Left ventricle myocardium inferior (tissue), 1 donor: Measurements from ENCODE around the gene FDX2. TPM values are rescaled to one million over a fixed set of nuclear protein-coding genes. Genes with fewer than 3 reads are reported as not detected.

Experiments used
- DNase-seq: peaks from one replicate; pipeline ENCODE4 v3.0.0-alpha.2; 2020
- H3K27ac ChIP-seq: fragments of 200-600 bp; replicated peaks from 2 replicates; pipeline ENCODE4 v1.8.0; 2021
- H3K27me3 ChIP-seq: fragments of 200-600 bp; 2 replicates; pipeline ENCODE4 v1.8.0; 2021; ENCODE audit warnings: low read depth
- H3K36me3 ChIP-seq: fragments of 200-600 bp; 2 replicates; pipeline ENCODE4 v1.8.0; 2021
- H3K4me1 ChIP-seq: fragments of 200-600 bp; 2 replicates; pipeline ENCODE4 v1.8.0; 2021
- H3K4me3 ChIP-seq: fragments of 200-600 bp; 2 replicates; pipeline ENCODE4 v1.8.0; 2021; ENCODE audit warnings: mild to moderate bottlenecking, moderate library complexity
- H3K9me3 ChIP-seq: fragments of 200-600 bp; replicated peaks from 2 replicates; pipeline ENCODE4 v1.8.0; 2021
- intact Hi-C: fragments of 100-400 bp; cut with micrococcal nuclease; formaldehyde crosslinking; loops from one replicate; pipeline ENCODE4 v1.11.0; 2022
- total RNA-seq: library from RNA; stranded (reverse); fragmentation: NEBNext Ultra II Directional; extraction: Animal tissue kit (Norgen Biotek cat#: 25700); gene quantifications from one replicate; pipeline ENCODE4 v1.2.1, GENCODE V29; 2021
- TF ChIP-seq, protein P1 (sequence below): fragments of 200-600 bp; IDR thresholded peaks from 2 replicates; pipeline ENCODE4 v1.8.0; 2021; ENCODE audit warnings: antibody characterized with exemption, mild to moderate bottlenecking, borderline replicate concordance
- donor health status: DM: no; HTN: yes; CAD: no; lungs with severe emphysema.

FDX2 gene
- total RNA-seq, 1 donor from 2014 or later = 17.4 TPM

DNA sequence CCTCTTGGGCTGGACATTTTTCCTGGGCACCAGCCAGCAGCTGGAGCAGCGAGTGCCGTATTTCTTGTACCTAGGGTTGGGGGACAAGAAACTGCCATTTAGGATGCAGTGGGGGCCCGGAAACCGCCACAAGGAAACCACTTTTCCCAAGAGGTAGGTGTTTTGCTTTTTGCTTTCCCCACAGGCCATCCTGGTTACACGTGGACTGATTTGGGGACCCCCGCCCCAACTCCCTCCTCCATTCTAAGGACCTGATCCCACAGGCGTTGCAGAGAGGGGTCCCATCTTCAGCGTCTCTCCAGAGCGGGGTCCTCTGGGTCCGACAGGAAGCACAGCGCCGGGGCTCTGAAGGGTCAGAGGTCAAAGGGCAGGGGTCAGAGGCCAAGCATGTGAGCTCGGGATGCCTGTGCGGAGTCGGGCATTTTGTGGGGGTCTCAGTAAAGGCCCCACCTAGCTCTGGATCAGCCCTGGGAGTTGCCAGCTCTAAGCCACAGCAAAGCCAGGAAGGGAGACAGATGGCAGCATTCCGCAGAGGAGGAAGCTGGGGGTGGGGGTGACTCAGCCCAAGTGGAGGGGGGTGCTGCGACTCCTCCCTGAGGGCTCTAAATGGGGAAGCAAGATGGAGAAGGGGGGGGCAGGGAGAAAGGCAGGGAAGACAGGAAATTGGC is 10.5 kb downstream of the FDX2 start:
- Histone ChIP-seq H3K36me3 (peaks cover 4% of the 10 kb centered on the region), H3K4me3 (no peak overlapping the region), H3K27ac (no peak overlapping the region), H3K4me1 (no peaks in the 10 kb centered on the region), H3K27me3 (peaks cover 24% of the 10 kb centered on the region), H3K9me3 (no peaks in the 10 kb centered on the region)
- TF ChIP-seq, protein P1, sequence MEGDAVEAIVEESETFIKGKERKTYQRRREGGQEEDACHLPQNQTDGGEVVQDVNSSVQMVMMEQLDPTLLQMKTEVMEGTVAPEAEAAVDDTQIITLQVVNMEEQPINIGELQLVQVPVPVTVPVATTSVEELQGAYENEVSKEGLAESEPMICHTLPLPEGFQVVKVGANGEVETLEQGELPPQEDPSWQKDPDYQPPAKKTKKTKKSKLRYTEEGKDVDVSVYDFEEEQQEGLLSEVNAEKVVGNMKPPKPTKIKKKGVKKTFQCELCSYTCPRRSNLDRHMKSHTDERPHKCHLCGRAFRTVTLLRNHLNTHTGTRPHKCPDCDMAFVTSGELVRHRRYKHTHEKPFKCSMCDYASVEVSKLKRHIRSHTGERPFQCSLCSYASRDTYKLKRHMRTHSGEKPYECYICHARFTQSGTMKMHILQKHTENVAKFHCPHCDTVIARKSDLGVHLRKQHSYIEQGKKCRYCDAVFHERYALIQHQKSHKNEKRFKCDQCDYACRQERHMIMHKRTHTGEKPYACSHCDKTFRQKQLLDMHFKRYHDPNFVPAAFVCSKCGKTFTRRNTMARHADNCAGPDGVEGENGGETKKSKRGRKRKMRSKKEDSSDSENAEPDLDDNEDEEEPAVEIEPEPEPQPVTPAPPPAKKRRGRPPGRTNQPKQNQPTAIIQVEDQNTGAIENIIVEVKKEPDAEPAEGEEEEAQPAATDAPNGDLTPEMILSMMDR = no peak
- intact Hi-C loops = no loop called here
- no peak for DNase-seq

DNA sequence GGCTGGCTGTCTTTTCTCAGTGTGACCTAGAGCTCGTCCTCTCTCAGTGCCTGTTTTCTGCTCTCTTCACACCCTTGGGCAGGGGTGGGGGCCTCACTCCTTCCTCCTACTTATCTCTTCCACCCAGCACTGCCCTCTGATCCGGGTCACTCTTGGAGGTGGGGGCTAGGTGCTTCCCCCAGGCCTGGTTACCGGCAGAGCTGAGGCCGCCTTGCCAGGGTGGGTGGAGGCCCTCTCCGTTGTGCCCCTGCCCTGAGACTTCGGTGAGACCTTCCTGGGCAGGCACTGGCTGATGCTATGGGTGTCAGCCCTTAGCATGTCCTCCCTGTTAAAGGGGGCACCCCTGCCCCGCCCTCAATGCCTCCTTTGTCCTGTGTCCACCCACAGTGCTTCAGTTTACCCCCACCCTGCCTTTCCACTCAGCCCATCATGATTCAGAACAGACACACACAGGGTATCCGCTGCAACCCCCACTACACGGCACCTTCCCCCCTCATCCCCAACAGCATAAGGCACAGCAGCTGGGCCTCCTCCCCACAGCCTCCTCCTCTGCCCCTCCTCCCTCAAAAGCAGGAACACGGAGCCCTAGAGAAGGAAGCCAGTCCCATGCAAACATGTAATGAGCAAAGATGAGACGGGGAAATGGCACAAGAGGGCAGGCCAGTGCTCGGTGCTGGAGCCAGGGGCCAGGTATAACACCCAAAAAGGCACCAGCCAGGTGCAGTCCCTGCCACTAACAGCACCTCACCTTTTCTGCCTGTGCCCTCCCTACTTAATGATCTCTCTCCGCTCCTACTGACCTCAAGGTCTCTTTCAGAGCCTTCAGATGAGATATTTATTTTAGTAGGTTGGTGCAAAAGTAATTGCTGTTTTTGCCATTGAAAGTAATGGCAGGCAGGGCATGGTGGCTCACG is 16.0 kb downstream of the FDX2 start:
- Histone ChIP-seq H3K4me1 (peaks cover 14% of the 10 kb centered on the region), H3K9me3 (no peaks in the 10 kb centered on the region), H3K27me3 (peaks cover 61% of the 10 kb centered on the region), H3K4me3 (no peak overlapping the region), H3K27ac (no peak overlapping the region), H3K36me3 (no peaks in the 10 kb centered on the region)
- no peak for DNase-seq
- intact Hi-C loops = no loop called here
- TF ChIP-seq, protein P1 = no peak

DNA sequence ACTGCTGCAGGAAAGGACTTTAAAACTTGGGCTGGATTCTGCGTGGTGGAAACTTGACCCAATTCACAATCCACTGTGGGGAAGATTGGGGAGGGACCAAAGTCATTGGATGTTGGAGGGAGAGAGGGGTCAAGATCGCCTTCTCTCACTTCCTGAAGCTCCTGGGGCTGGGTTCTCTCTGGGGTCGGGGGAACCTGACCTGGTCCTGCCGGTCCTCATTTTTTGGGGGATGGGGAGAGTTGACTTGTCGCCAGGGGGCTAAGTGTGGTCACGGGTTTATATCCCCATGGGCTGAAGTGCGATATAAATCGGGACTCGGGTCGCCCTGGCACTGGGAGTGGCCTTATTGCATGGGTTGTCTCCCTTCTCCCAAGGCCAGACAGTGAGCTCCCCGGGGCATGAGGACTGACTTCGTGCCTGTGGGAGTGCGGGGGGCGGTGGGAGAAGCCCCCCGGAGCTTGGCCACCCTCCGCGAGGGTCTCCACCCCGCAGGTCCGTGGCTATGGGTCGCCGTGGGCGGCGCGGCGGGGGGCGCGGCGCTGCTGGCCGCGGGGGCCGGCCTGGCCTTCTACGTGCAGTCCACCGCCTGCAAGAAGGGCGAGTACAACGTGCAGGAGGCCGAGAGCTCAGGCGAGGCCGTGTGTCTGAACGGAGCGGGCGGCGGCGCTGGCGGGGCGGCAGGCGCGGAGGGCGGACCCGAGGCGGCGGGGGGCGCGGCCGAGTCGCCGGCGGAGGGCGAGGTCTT is 19.8 kb downstream of the FDX2 start:
- DNase-seq = no peak
- no peaks in the 10 kb centered on the region for H3K9me3 ChIP-seq
- peak overlapping the region; percentile 54 for H3K4me3 ChIP-seq
- H3K27ac ChIP-seq = no peak overlapping the region
- no peaks in the 10 kb centered on the region for H3K36me3 ChIP-seq
- peaks cover 37% of the 10 kb centered on the region for H3K4me1 ChIP-seq
- H3K27me3 ChIP-seq = peaks cover 78% of the 10 kb centered on the region
- TF ChIP-seq, protein P1 = no peak
- intact Hi-C loops = no loop called here

DNA sequence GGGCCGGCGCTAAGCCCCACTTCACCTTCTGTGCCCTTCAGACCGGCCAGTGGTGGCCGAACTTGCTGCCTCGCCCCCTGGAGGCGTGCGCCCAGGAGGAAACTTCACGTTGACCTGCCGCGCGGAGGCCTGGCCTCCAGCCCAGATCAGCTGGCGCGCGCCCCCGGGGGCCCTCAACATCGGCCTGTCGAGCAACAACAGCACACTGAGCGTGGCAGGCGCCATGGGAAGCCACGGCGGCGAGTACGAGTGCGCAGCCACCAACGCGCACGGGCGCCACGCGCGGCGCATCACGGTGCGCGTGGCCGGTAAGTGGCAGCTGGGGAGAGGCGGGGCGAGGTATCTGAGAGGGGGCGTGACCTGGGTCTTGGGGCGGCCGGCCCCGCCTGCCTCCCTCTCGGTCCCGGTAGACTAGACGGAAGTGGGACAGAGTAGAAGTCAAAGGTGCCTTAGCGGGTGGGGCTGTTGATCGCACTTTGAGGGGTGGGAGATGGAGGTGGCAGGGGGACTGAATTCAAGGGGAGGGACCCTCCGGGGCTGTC is 20.4 kb downstream of the FDX2 start:
- peak overlapping the region; percentile 54 for H3K4me3 ChIP-seq
- intact Hi-C loops = no loop called here
- H3K4me1 ChIP-seq = peaks cover 43% of the 10 kb centered on the region
- TF ChIP-seq, protein P1 = no peak
- peaks cover 81% of the 10 kb centered on the region for H3K27me3 ChIP-seq
- no peak for DNase-seq
- no peak overlapping the region for H3K27ac ChIP-seq
- H3K36me3 ChIP-seq = no peaks in the 10 kb centered on the region
- no peaks in the 10 kb centered on the region for H3K9me3 ChIP-seq

DNA sequence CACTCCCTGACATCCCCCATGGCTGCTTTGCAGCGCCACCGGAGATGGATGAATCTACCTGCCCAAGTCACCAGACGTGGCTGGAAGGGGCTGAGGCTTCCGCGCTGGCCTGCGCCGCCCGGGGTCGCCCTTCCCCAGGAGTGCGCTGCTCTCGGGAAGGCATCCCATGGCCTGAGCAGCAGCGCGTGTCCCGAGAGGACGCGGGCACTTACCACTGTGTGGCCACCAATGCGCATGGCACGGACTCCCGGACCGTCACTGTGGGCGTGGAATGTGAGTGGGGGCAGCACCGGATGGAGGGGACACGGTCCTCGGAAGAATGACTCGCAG is 21.5 kb downstream of the FDX2 start:
- Histone ChIP-seq H3K27ac (no peak overlapping the region), H3K27me3 (peaks cover 85% of the 10 kb centered on the region), H3K4me3 (no peak overlapping the region), H3K36me3 (no peaks in the 10 kb centered on the region), H3K4me1 (peaks cover 53% of the 10 kb centered on the region), H3K9me3 (no peaks in the 10 kb centered on the region)
- no peak for DNase-seq
- intact Hi-C loops = no loop called here
- TF ChIP-seq, protein P1 = no peak
